MM.1S (cell line): Measurements from ENCODE around the gene MB.

Source experiments
- DNase-seq: peaks from one replicate; pipeline ENCODE4 v3.0.0-alpha.2; 2015
- H2AFZ ChIP-seq: fragments of 300-600 bp; sonication (generic); 2 replicates; pipeline ENCODE4 v1.6.0; 2016; ENCODE audit warnings: antibody characterized with exemption, low read length
- H3F3A ChIP-seq: fragments of 300-600 bp; sonication (generic); 2 replicates; pipeline ENCODE4 v1.6.1; 2016; ENCODE audit warnings: mild to moderate bottlenecking, antibody characterized with exemption, low read length, moderate library complexity, mixed read lengths; ENCODE audit not compliant: insufficient read depth
- H3K27ac ChIP-seq: fragments of 300-600 bp; sonication (generic); 2 replicates; pipeline ENCODE4 v1.5.1; 2016; ENCODE audit warnings: mild to moderate bottlenecking, low read length
- H3K27me3 ChIP-seq: fragments of 300-600 bp; sonication (generic); replicated peaks from 2 replicates; pipeline ENCODE4 v1.6.0; 2016; ENCODE audit warnings: low read length; ENCODE audit not compliant: insufficient read depth
- H3K36me3 ChIP-seq: fragments of 300-600 bp; sonication (generic); replicated peaks from 2 replicates; pipeline ENCODE4 v1.6.1; 2016; ENCODE audit warnings: mild to moderate bottlenecking, low read length, mixed read lengths; ENCODE audit not compliant: insufficient read depth
- H3K4me1 ChIP-seq: fragments of 300-600 bp; sonication (generic); 2 replicates; pipeline ENCODE4 v1.6.1; 2016; ENCODE audit warnings: low read length, mixed read lengths
- H3K4me2 ChIP-seq: fragments of 300-600 bp; sonication (generic); 2 replicates; pipeline ENCODE4 v1.6.0; 2016; ENCODE audit warnings: low read depth, low read length
- H3K4me3 ChIP-seq: fragments of 300-600 bp; sonication (generic); 2 replicates; pipeline ENCODE4 v1.5.1; 2016; ENCODE audit warnings: low read length, mixed read lengths
- H3K79me2 ChIP-seq: fragments of 300-600 bp; sonication (generic); 2 replicates; pipeline ENCODE4 v1.6.1; 2016; ENCODE audit warnings: mixed run types, low read length, mixed read lengths
- H3K9ac ChIP-seq: fragments of 300-600 bp; sonication (generic); 2 replicates; pipeline ENCODE4 v1.6.1; 2016; ENCODE audit warnings: low read length, mixed read lengths
- H3K9me2 ChIP-seq: fragments of 300-600 bp; sonication (generic); replicated peaks from 2 replicates; pipeline ENCODE4 v1.6.1; 2016; ENCODE audit warnings: mild to moderate bottlenecking, low read length, mixed read lengths; ENCODE audit not compliant: insufficient read depth
- H3K9me3 ChIP-seq: fragments of 300-600 bp; sonication (generic); replicated peaks from 2 replicates; pipeline ENCODE4 v1.6.1; 2016; ENCODE audit warnings: mild to moderate bottlenecking, low read length, mixed read lengths; ENCODE audit not compliant: insufficient read depth
- H4K20me1 ChIP-seq: fragments of 300-600 bp; sonication (generic); 2 replicates; pipeline ENCODE4 v1.6.1; 2016; ENCODE audit warnings: mild to moderate bottlenecking, low read length, moderate library complexity, mixed read lengths; ENCODE audit not compliant: insufficient read depth
- EZH2 ChIP-seq: fragments of 300-600 bp; sonication (generic); optimal IDR thresholded peaks from 2 replicates; pipeline ENCODE3; 2017; ENCODE audit warnings: low read depth, mild to moderate bottlenecking, antibody characterized with exemption, low read length, mixed read lengths
- EZH2phosphoT487 ChIP-seq: fragments of 300-600 bp; sonication (generic); IDR thresholded peaks from 2 replicates; pipeline ENCODE4 v1.6.1; 2018; ENCODE audit warnings: antibody characterized with exemption, low read length
- TF ChIP-seq, protein P1 (sequence below): fragments of 300-600 bp; sonication (generic); IDR thresholded peaks from 2 replicates; pipeline ENCODE4 v1.5.1; 2016; ENCODE audit warnings: antibody characterized with exemption, low read length, mixed read lengths

MB gene

DNA sequence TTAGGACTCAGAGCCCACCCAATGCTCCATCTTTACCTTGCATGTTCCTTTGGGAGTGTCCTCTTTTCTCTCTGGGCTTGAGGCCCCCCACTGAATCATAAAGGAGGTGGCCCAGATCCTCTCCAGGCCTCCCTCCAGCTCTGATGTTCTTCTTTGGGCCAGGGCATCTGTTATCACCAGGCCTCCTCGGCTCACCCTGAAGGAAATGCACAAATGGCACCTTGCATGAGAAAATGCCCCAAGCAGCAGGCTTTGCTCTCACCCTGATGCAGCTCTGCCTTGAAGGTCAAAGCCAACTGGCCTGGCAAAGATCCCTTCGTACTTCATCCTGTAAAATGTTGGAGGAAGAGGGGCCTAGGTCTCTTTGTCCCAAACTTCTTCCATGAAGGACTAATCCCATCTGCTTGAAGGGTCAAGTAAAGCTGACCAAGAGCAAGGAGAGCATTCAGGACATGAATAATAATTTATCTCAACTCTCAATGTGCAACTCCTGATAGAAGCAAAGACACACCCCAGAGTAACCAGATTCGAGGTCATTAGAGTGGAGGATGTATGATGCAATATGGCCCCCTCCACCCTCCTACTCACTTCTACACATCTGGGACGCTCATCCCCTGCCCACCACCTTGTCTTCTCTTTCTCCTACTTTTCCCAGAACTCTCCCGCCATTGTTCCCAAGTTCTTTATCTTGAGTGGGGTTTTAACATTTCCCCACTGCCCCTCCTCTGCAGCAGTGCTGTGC, 40.6 kb upstream of the MB start:
- H3K36me3 ChIP-seq = peaks cover 8% of the 10 kb centered on the region
- no peak overlapping the region for H3K9ac ChIP-seq
- H3K27ac ChIP-seq = no peak overlapping the region
- H3K79me2 ChIP-seq = peaks cover 52% of the 10 kb centered on the region
- no peaks in the 10 kb centered on the region for H3K9me2 ChIP-seq
- H4K20me1 ChIP-seq = no peaks in the 10 kb centered on the region
- H3K4me1 ChIP-seq = peaks cover 6% of the 10 kb centered on the region
- no peaks in the 10 kb centered on the region for H3K27me3 ChIP-seq
- H2AFZ ChIP-seq = no peak overlapping the region
- no peak overlapping the region for H3K4me3 ChIP-seq
- no peaks in the 10 kb centered on the region for H3F3A ChIP-seq
- DNase-seq = no peak
- no peak overlapping the region for H3K4me2 ChIP-seq
- TF ChIP-seq, protein P1, sequence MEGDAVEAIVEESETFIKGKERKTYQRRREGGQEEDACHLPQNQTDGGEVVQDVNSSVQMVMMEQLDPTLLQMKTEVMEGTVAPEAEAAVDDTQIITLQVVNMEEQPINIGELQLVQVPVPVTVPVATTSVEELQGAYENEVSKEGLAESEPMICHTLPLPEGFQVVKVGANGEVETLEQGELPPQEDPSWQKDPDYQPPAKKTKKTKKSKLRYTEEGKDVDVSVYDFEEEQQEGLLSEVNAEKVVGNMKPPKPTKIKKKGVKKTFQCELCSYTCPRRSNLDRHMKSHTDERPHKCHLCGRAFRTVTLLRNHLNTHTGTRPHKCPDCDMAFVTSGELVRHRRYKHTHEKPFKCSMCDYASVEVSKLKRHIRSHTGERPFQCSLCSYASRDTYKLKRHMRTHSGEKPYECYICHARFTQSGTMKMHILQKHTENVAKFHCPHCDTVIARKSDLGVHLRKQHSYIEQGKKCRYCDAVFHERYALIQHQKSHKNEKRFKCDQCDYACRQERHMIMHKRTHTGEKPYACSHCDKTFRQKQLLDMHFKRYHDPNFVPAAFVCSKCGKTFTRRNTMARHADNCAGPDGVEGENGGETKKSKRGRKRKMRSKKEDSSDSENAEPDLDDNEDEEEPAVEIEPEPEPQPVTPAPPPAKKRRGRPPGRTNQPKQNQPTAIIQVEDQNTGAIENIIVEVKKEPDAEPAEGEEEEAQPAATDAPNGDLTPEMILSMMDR = no peak
- TF ChIP-seq EZH2 (no peak), EZH2phosphoT487 (no peak)
- H3K9me3 ChIP-seq = no peaks in the 10 kb centered on the region

DNA sequence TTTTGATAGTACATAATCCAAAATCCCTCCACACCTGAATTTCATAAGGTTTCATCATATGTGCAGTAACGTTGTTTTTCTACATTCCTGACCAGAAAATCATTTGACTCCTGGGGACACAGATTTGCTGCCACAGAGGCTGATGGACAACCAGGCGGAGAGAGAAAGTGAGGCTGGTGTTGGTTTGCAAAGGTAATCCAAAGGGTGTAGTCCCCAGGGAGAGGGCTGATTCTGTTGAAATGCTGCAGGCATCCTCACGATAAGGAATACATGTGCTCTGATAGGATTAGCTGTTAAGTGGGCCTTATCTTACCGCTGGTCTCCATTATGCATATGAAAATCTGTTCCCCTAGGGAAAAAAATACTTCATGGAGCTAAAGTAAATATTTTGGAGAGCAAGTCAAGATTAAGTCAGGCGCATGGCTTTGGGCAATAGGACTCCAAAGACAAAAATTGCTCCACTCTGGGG, 39.2 kb upstream of the MB start:
- Histone ChIP-seq H2AFZ (no peak overlapping the region), H3K4me3 (no peak overlapping the region), H3K27me3 (no peaks in the 10 kb centered on the region), H3K9me3 (no peaks in the 10 kb centered on the region), H3K9ac (no peak overlapping the region), H3F3A (no peaks in the 10 kb centered on the region), H3K9me2 (no peaks in the 10 kb centered on the region), H3K27ac (no peak overlapping the region), H3K79me2 (peaks cover 48% of the 10 kb centered on the region), H3K36me3 (peaks cover 8% of the 10 kb centered on the region), H3K4me2 (no peak overlapping the region), H4K20me1 (no peaks in the 10 kb centered on the region), H3K4me1 (peaks cover 6% of the 10 kb centered on the region)
- no peak for DNase-seq
- no peak for TF ChIP-seq EZH2
- TF ChIP-seq EZH2phosphoT487 = no peak
- TF ChIP-seq, protein P1 = no peak

DNA sequence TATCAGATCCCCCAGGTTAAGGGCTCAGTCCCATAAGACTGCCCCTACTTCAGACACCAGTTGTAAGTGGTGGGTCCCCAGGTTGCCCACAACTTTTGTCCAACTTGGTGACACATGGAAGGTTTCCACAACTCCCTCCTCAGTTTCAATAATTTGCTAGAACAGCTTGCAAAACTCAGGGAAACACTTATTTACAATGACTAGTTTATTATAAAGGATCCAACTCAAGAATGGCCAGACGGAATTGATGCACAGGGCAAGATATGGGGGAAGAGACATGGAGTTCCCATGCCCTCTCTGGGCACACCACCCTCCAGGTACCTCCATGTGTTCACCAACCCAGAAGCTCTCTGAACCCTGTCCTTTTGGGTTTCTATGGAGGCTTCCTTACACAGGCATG, 36.7 kb upstream of the MB start:
- Histone ChIP-seq H3K9ac (no peak overlapping the region), H3K4me1 (peaks cover 6% of the 10 kb centered on the region; the same call in 1 of the 2 replicates), H4K20me1 (no peaks in the 10 kb centered on the region), H3F3A (peaks cover 4% of the 10 kb centered on the region), H2AFZ (no peak overlapping the region), H3K4me3 (no peak overlapping the region), H3K9me2 (no peaks in the 10 kb centered on the region), H3K36me3 (peaks cover 9% of the 10 kb centered on the region), H3K79me2 (peaks cover 67% of the 10 kb centered on the region), H3K27me3 (no peaks in the 10 kb centered on the region), H3K27ac (no peak overlapping the region), H3K9me3 (no peaks in the 10 kb centered on the region), H3K4me2 (no peak overlapping the region)
- no peak for TF ChIP-seq EZH2phosphoT487
- no peak for TF ChIP-seq EZH2
- TF ChIP-seq, protein P1 = no peak
- no peak for DNase-seq
